CD1c-positive myeloid dendritic cell (primary cell): ENCODE results near the gene MRAP.

Experiments
- DNase-seq: peaks from one replicate; pipeline ENCODE4 v3.0.0-alpha.2; 2016; ENCODE audit errors: extremely low spot score

Gene MRAP

DNA sequence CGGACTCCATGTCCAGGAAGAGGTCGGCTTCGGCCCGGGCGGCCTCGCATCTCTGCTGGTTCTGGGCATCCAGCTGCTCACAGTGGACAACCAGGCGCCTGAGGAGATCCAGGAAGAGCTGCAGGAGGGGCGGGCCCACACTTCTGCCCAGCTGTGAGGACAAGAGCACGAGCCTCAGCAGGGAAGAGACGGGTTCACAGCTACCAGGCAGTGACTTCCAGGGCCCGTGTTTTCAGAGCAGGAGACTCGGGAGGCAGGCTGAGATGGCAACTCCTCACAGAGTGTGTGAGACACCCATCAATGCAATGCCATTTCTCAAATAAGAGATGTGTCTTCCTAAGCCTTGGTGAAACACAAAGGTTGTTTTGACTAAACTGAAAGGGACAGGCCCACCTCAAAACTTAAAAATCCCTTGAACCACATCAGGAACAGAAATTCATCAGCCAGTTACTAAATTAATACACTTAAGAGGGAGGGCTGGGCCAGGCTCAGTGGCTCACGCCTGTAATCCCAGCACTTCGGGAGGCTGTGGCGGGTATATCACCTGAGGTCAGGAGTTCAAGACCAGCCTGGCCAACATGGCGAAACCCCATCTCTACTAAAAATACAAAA is 50.8 kb downstream of the MRAP start:
- no peak for DNase-seq

DNA sequence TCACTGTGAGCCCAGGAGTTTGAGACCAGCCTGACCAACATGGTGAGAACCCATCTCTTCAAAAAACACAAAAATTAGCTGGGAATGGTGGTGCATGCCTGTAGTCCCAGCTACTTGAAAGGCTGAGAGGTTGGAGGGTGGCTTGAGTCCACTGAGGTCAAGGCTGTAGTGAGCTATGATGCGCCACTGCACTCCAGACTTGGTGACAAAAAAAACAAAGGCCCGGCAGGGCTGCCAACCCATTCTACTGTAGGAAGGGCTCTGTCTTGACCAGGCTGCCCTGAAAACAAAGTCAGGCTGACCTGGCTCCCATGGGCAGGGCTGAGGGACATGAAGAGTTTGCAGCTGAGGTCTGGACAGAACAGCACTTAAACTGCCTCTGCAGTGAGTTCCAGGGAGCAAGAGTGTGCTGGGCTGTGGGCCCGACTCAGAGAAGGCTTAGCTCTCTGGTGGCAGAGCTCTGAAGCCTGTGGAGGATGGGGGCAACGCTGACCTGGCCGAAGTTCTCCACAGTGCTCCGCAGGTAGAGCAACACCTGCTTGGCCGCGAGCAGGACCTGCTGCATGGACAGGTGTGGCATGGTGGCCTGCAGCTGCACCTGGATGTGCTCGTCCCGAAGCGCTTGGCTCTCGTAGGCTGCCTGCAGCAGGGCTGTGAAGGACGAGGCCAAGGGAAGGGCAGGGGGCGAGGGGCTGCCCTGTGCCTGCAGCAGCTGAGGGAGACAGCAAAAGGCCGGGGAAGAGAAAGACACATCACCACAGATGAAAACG is 51.7 kb downstream of the MRAP start:
- DNase-seq: no peak

DNA sequence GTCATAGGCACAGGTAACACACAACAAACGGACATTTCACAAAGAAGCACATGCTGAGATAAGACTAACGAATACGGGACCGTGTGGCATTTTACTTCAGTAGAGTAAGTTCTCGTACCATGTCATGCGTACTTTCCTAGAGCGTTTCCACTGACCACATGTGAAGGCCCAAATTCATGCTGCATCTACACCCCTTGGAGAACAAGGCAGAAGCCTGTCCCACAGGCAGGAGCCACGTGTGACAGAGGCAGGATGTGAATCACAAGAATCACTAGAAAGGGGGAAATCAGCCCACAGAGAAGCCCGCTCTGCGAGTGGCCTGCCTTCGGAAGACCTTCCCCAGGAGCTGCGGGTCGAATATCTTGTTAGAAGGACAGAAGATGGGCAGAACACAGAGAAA is 52.3 kb downstream of the MRAP start:
- DNase-seq: no peak

- DNase-seq: no peak
These were observed 52.8 kb downstream of the MRAP start for GRCh38 chr21:32351428-32351827.

- no peak for DNase-seq
These were observed 53.9 kb downstream of the MRAP start for GRCh38 chr21:32352526-32352925.

DNA sequence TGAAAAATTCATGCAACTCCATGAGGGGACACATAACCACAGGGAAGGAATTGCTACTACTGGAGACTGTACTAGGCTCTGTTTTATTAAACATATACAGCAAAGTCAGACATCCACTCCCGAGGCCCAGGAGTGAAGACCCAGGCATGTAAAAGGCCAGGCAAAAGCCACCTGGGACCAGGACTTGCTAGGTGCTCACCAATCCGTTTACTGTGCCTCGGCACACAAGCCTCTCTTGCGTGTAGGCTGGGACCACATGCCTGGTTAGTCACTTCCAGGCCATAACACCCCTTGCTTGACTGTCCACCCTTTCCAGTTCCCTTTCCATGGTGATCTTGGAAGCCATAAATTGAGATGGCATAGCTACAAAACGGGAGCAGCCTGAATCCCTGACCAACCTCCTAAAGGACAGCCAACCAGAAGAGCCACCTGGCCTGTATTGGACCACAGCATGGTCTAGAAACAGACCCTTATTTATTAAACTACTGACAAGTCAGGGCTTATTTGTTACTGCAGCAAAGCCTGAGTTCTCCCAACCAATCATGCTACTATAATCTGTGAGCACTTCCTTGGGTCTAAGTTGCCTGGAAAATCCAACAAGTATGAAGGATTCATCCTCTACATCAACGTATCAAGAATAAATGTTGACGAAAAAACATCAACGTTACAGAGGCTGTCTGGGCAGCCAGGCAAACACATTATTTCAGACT is 54.5 kb downstream of the MRAP start:
- no peak for DNase-seq

DNA sequence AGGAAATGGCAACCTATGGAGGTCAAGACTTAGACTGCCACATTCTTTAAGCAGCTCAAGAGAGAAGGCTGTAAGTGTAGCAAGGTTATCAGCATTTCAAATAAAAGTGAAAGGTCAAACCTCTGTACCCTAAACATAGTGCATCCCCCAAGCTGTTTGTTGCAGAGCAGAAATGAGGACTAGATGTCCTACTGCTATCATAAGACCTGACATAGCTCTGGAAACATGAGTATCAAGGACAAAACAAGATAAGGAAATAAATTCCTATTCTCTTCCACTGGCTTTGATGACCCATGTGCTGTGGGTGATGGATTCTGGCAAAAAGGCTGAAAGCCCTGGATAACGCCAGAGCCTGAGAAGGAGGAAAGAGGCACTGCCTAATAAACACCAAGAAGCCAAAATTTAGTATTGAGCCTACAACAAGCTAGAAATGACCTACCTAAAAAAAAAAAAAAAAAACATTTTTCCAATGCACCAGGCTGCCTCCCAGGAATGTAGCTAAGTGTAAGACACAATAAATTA is 58.3 kb downstream of the MRAP start:
- DNase-seq: no peak

DNA sequence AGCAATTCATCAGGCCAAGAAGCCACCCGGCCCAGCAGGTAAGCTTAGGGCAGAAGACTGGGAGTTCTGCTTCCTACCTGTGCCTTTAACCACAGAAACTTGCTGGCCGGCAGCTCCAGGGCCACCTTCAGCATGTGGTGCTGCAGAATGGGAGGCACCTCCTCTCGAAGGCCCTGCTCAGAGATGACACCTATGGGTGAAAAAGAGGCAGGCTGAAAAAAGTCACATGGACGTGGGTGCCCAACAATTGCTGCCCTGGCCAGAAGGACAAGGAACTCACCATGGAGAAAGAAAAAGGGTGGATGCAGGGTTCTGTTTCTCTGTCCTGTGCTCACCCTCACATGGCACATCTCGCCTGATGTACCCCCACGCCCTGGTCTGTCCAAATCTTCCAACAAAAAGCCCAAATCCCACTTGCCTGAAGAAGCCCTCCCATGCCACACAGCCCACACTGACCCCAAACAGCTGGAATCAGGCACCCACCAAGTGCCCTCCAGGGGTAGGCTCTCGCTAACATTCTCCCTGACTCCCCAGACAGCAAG is 61.1 kb downstream of the MRAP start:
- no peak for DNase-seq

DNA sequence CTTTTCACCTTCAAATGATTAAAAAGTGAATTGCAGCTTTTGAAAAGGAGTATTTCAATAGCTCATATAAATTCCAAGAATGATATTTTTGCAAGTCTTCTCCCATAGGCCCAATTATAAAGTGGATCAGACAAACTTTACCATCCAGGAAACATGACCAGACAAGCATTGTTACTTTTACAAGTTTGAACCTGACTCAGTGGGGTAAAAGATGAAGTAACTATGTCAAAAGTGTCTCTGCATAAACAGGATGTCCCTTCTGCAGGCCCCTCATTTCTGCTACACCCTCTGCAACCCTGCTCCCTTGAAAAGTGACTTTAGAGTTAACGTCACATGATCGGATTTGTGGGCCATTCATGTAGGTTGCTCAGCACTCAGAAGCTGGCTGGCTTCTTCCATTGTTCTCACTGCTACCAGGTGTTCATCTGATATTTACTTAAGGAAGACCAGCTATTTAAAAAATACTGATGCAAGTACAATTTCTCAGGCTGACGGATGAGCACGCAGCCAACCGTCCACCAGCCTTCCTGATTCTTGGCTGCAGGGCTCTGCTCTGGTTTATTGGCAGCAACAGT is 61.8 kb downstream of the MRAP start:
- no peak for DNase-seq
